Glutamatergic neuron (in vitro differentiated cells): ENCODE results near the gene KLRC4. TPM values are rescaled to one million over a fixed set of nuclear protein-coding genes. Genes with fewer than 3 reads are reported as not detected.

Experiments used
- DNase-seq: peaks from one replicate; pipeline ENCODE4 v3.0.0; 2022
- H3K27ac Mint-ChIP-seq: one replicate; pipeline ENCODE4 v1.8.0; 2020; ENCODE audit warnings: mild to moderate bottlenecking, mixed read lengths, inconsistent platforms; ENCODE audit not compliant: unreplicated experiment
- H3K27me3 Mint-ChIP-seq: one replicate; pipeline ENCODE4 v1.8.0; 2020; ENCODE audit warnings: mild to moderate bottlenecking, moderate library complexity, mixed read lengths, inconsistent platforms; ENCODE audit not compliant: unreplicated experiment
- H3K36me3 Mint-ChIP-seq: one replicate; pipeline ENCODE4 v1.8.0; 2020; ENCODE audit warnings: mild to moderate bottlenecking, mixed read lengths, inconsistent platforms; ENCODE audit not compliant: unreplicated experiment
- H3K4me1 Mint-ChIP-seq: one replicate; pipeline ENCODE4 v1.8.0; 2020; ENCODE audit warnings: mild to moderate bottlenecking, low read depth, mixed read lengths, inconsistent platforms; ENCODE audit not compliant: unreplicated experiment
- H3K4me3 Mint-ChIP-seq: one replicate; pipeline ENCODE4 v1.8.0; 2020; ENCODE audit warnings: mild to moderate bottlenecking, mixed read lengths, inconsistent platforms; ENCODE audit not compliant: unreplicated experiment
- H3K9me3 Mint-ChIP-seq: one replicate; pipeline ENCODE4 v1.8.0; 2020; ENCODE audit warnings: mild to moderate bottlenecking, moderate library complexity, mixed read lengths, inconsistent platforms; ENCODE audit not compliant: unreplicated experiment
- CTCF ChIP-seq: fragments of 200-600 bp; sonication (generic); IDR thresholded peaks from one replicate; pipeline ENCODE4 v1.5.0; 2021; ENCODE audit not compliant: partially characterized antibody, unreplicated experiment
- total RNA-seq: library from RNA; stranded (reverse); fragmentation: NEBNext Ultra II Directional; extraction: Animal tissue kit (Norgen Biotek cat#: 25700); gene quantifications from one replicate; pipeline ENCODE4 v1.2.1, GENCODE V29; 2021; ENCODE audit not compliant: unreplicated experiment

KLRC4 gene
- total RNA-seq, 1 donor from 2014 or later = not detected

GRCh38 chr12:10366875-10367274 is 42.7 kb downstream of the KLRC4 start:
- H3K4me3 Mint-ChIP-seq = no peak overlapping the region
- no peaks in the 10 kb centered on the region for H3K36me3 Mint-ChIP-seq
- peaks cover 2% of the 10 kb centered on the region for H3K9me3 Mint-ChIP-seq
- H3K27me3 Mint-ChIP-seq = peaks cover 3% of the 10 kb centered on the region
- TF ChIP-seq CTCF = no peak
- no peak overlapping the region for H3K27ac Mint-ChIP-seq
- DNase-seq = no peak
- H3K4me1 Mint-ChIP-seq = no peaks in the 10 kb centered on the region

- Mint-ChIP-seq H3K4me3 (no peak overlapping the region), H3K4me1 (peaks cover 1% of the 10 kb centered on the region), H3K27ac (no peak overlapping the region), H3K9me3 (peaks cover 2% of the 10 kb centered on the region), H3K36me3 (no peaks in the 10 kb centered on the region), H3K27me3 (peaks cover 3% of the 10 kb centered on the region)
- no peak for TF ChIP-seq CTCF
- DNase-seq = no peak
These were observed 43.7 kb downstream of the KLRC4 start for GRCh38 chr12:10365696-10366405.

GRCh38 chr12:10364815-10365622 is 44.5 kb downstream of the KLRC4 start:
- Mint-ChIP-seq H3K27ac (no peak overlapping the region), H3K4me1 (peaks cover 2% of the 10 kb centered on the region), H3K27me3 (peaks cover 3% of the 10 kb centered on the region), H3K9me3 (peaks cover 2% of the 10 kb centered on the region), H3K4me3 (no peak overlapping the region), H3K36me3 (no peaks in the 10 kb centered on the region)
- DNase-seq = no peak
- TF ChIP-seq CTCF = no peak

GRCh38 chr12:10363914-10364814 is 45.4 kb downstream of the KLRC4 start:
- H3K36me3 Mint-ChIP-seq = no peaks in the 10 kb centered on the region
- no peak for DNase-seq
- H3K4me1 Mint-ChIP-seq = peaks cover 2% of the 10 kb centered on the region
- no peak for TF ChIP-seq CTCF
- H3K4me3 Mint-ChIP-seq = no peak overlapping the region
- peaks cover 2% of the 10 kb centered on the region for H3K9me3 Mint-ChIP-seq
- H3K27me3 Mint-ChIP-seq = peaks cover 2% of the 10 kb centered on the region
- no peak overlapping the region for H3K27ac Mint-ChIP-seq

- TF ChIP-seq CTCF = no peak
- Mint-ChIP-seq H3K4me1 (peaks cover 2% of the 10 kb centered on the region), H3K27ac (no peak overlapping the region), H3K27me3 (peaks cover under 1% of the 10 kb centered on the region), H3K36me3 (no peaks in the 10 kb centered on the region), H3K4me3 (no peak overlapping the region), H3K9me3 (no peaks in the 10 kb centered on the region)
- DNase-seq = no peak
These were observed 46.0 kb downstream of the KLRC4 start for GRCh38 chr12:10363658-10363913.
